A673 (cell line): ENCODE results near the gene NHLH2. TPM values are rescaled to one million over a fixed set of nuclear protein-coding genes. Genes with fewer than 3 reads are reported as not detected.

Source experiments
- BruUV-seq: library from RNA; stranded (reverse); fragments of 400-500 nt; replicated peaks from 2 replicates; lab custom pipeline; 2021; lab: Mats Ljungman, UMichigan
- CTCF ChIA-PET: fragments of 300-600 bp; sonication (Branson Sonifier 250); formaldehyde crosslinking; loops from one replicate; lab custom pipeline; 2022; ENCODE audit warnings: antibody characterized with exemption; lab: Charles Lee
- POLR2A ChIA-PET: fragments of 300-600 bp; sonication (Branson Sonifier 250); formaldehyde crosslinking; loops from one replicate; lab custom pipeline; 2022; ENCODE audit warnings: antibody characterized with exemption; ENCODE audit not compliant: low non-redundant PET; lab: Charles Lee
- DNase-seq: peaks from one replicate; pipeline ENCODE4 v3.0.0-alpha.2; 2015; ENCODE audit warnings: low spot score
- H3K27ac ChIP-seq: fragments of 200-600 bp; sonication (generic); 2 replicates; pipeline ENCODE4 v1.5.1; 2016; ENCODE audit warnings: mixed run types, low read depth, mild to moderate bottlenecking, mixed read lengths, antibody characterized with exemption, low read length; ENCODE audit not compliant: poor library complexity, severe bottlenecking
- H3K27me3 ChIP-seq: fragments of 200-600 bp; sonication (generic); replicated peaks from 2 replicates; pipeline ENCODE4 v1.6.1; 2017; ENCODE audit warnings: mixed run types, low read depth, mild to moderate bottlenecking, mixed read lengths, antibody characterized with exemption, low read length; ENCODE audit not compliant: insufficient read depth, poor library complexity
- H3K36me3 ChIP-seq: fragments of 200-600 bp; sonication (generic); 2 replicates; pipeline ENCODE4 v1.6.1; 2016; ENCODE audit warnings: mixed run types, mild to moderate bottlenecking, mixed read lengths, antibody characterized with exemption, low read length; ENCODE audit not compliant: insufficient read depth, poor library complexity, severe bottlenecking
- H3K4me1 ChIP-seq: fragments of 200-600 bp; sonication (generic); 2 replicates; pipeline ENCODE4 v1.6.1; 2017; ENCODE audit warnings: mixed run types, mild to moderate bottlenecking, mixed read lengths, antibody characterized with exemption, low read length; ENCODE audit not compliant: insufficient read depth, poor library complexity, severe bottlenecking
- H3K4me3 ChIP-seq: fragments of 200-600 bp; sonication (generic); 2 replicates; pipeline ENCODE4 v1.5.1; 2016; ENCODE audit warnings: low read depth, mixed run types, mild to moderate bottlenecking, mixed read lengths, low read length; ENCODE audit not compliant: poor library complexity, severe bottlenecking
- H3K9me3 ChIP-seq: fragments of 200-600 bp; sonication (generic); 2 replicates; pipeline ENCODE4 v1.6.1; 2016; ENCODE audit warnings: mixed run types, low read depth, mild to moderate bottlenecking, mixed read lengths, antibody characterized with exemption, low read length; ENCODE audit not compliant: poor library complexity, severe bottlenecking
- EZH2 ChIP-seq: fragments of 200-600 bp; sonication (generic); IDR thresholded peaks from 2 replicates; pipeline ENCODE4 v1.6.1; 2017; ENCODE audit warnings: borderline replicate concordance, low read depth, mild to moderate bottlenecking, mixed read lengths, antibody characterized with exemption, low read length; ENCODE audit not compliant: poor library complexity, severe bottlenecking
- intact Hi-C: fragments of 100-400 bp; cut with micrococcal nuclease; formaldehyde crosslinking; loops from one replicate; pipeline ENCODE4 v1.10.0; 2022; ENCODE audit not compliant: unreplicated experiment
- total RNA-seq: library from RNA; stranded (reverse); gene quantifications from 2 replicates; pipeline ENCODE4 v1.2.3, GENCODE V29; 2021
- TF ChIP-seq, protein P1 (sequence below): fragments of 300-800, 200-600 bp; sonication (generic); conservative IDR thresholded peaks from 2 replicates; pipeline ENCODE4 v1.5.1; 2017; ENCODE audit warnings: low read depth, mild to moderate bottlenecking, antibody characterized with exemption, low read length, moderate library complexity, mixed read lengths

NHLH2 gene
- total RNA-seq, 1 experiment from 2014 or later = not detected

DNA sequence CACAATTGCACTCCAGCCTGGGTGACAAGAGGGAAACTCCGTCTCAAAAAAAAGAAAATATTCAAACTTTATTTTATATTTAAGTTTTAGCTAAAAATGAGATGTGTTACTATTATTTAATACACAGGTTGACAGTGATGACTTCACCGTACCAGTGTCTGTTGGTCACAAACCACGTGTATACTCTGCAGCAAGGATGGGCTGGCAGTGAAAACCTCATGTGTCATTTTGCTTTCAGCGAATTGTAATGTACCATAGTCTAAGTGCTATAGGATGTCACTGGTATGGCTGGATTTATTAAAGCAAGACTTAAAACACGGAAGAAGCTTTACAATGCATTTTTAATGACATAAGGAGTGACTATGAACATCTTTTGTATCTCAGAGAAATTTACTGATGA is 28.1 kb upstream of the NHLH2 start:
- Histone ChIP-seq H3K27me3 (peaks cover 4% of the 10 kb centered on the region), H3K4me3 (no peak overlapping the region), H3K9me3 (no peaks in the 10 kb centered on the region), H3K36me3 (no peaks in the 10 kb centered on the region), H3K27ac (no peak overlapping the region), H3K4me1 (no peaks in the 10 kb centered on the region)
- intact Hi-C loops = no loop called here
- CTCF ChIA-PET = interaction anchor here (0.6 kb wide), 1 partner anchor 220 kb away, joined by 3 read pairs; no protein-coding TSS in a partner anchor
- POLR2A ChIA-PET = no interaction called here
- BruUV-seq = no TSS peak
- no peak for DNase-seq
- TF ChIP-seq, protein P1, sequence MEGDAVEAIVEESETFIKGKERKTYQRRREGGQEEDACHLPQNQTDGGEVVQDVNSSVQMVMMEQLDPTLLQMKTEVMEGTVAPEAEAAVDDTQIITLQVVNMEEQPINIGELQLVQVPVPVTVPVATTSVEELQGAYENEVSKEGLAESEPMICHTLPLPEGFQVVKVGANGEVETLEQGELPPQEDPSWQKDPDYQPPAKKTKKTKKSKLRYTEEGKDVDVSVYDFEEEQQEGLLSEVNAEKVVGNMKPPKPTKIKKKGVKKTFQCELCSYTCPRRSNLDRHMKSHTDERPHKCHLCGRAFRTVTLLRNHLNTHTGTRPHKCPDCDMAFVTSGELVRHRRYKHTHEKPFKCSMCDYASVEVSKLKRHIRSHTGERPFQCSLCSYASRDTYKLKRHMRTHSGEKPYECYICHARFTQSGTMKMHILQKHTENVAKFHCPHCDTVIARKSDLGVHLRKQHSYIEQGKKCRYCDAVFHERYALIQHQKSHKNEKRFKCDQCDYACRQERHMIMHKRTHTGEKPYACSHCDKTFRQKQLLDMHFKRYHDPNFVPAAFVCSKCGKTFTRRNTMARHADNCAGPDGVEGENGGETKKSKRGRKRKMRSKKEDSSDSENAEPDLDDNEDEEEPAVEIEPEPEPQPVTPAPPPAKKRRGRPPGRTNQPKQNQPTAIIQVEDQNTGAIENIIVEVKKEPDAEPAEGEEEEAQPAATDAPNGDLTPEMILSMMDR = no peak
- no peak for TF ChIP-seq EZH2

DNA sequence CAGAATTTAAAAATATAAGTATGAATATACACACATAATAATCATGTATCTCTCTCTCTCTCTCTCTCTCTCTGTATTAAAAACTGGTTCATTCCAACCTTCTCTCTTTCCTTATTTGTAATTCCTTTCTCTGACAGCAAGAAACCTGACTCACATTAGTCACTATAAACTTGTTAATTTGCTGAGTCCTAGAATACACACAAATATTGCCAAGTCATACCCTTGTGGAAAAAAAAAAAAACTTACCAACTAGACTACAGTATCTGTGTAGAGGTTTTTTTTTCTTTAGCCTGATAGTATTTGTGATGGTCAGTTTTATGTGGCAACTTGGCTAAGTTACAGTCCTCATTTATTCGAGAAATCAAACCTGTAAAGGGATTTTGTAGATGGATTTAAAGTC is 26.3 kb upstream of the NHLH2 start:
- TF ChIP-seq EZH2 = no peak
- TF ChIP-seq, protein P1 = no peak
- intact Hi-C loops = no loop called here
- Histone ChIP-seq H3K27ac (no peak overlapping the region), H3K36me3 (no peaks in the 10 kb centered on the region), H3K9me3 (no peaks in the 10 kb centered on the region), H3K4me3 (no peak overlapping the region), H3K27me3 (peaks cover 5% of the 10 kb centered on the region), H3K4me1 (no peaks in the 10 kb centered on the region)
- DNase-seq = no peak
- CTCF ChIA-PET = no interaction called here
- no TSS peak for BruUV-seq
- POLR2A ChIA-PET = no interaction called here

DNA sequence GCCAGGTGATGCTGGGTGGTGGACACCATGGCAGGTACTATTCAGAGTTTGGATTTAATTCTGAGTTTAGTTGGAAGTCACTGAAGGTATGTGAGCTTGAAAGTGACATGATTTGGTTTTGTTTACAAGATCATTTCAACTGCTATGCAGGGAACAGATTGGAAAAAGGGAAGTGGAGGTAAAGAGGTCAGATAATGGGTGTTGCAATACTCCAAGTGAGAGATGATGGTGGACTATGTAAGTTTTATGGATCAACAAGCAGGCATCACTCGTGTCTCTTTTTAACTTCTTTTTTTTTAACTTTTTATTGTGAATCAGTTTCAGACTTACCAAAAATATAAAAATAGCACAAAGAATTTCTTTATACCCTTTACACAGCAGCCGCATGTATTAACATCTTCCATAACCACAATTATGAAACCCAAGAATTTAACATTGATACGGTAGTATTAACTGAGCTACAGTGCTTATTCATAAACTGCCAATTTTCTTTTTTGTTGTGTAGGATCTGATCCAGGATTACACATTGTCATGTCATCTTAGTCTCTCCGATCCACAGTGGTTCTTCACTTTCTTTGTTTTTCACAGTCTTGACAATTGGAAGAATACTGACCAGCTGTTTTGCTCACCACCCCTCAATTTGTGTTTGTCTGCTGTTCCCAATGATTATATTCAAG is 24.9 kb upstream of the NHLH2 start:
- no TSS peak for BruUV-seq
- POLR2A ChIA-PET = no interaction called here
- DNase-seq = no peak
- intact Hi-C loops = no loop called here
- no peaks in the 10 kb centered on the region for H3K4me1 ChIP-seq
- CTCF ChIA-PET = no interaction called here
- TF ChIP-seq EZH2 = no peak
- TF ChIP-seq, protein P1 = no peak
- H3K4me3 ChIP-seq = no peak overlapping the region
- H3K27me3 ChIP-seq = peaks cover 7% of the 10 kb centered on the region
- no peaks in the 10 kb centered on the region for H3K9me3 ChIP-seq
- H3K36me3 ChIP-seq = no peaks in the 10 kb centered on the region
- no peak overlapping the region for H3K27ac ChIP-seq
